BLaER1 treated with 17β-estradiol and CSF1 and Interleukin-3, amounts not matched to agents 10 nM and 100 nM (cell line): Measurements from ENCODE around the gene SERPINA9.
"Not testable (repeated sequence)": the region's sequence is repeated elsewhere in the genome, so short reads cannot be mapped to it uniquely, and the experiment has no call there.

Source experiments
- H3K27ac ChIP-seq, 11 experiments: shearing (Covaris generic); formaldehyde crosslinking; 2 replicates each; pipeline ENCODE4 v1.8.1; 2022
- H3K27me3 ChIP-seq, 11 experiments: shearing (Covaris generic); formaldehyde crosslinking; 2 replicates each; pipeline ENCODE4 v1.8.1; 2022
- H3K36me3 ChIP-seq, 11 experiments: shearing (Covaris generic); formaldehyde crosslinking; 2 replicates each; pipeline ENCODE4 v1.8.1; 2022
- H3K4me1 ChIP-seq, 10 experiments: shearing (Covaris generic); formaldehyde crosslinking; 2 replicates each; pipeline ENCODE4 v1.8.1; 2022
- H3K4me2 ChIP-seq, 11 experiments: shearing (Covaris generic); formaldehyde crosslinking; 2 replicates each; pipeline ENCODE4 v1.8.1; 2022
- H3K4me3 ChIP-seq, 10 experiments: shearing (Covaris generic); formaldehyde crosslinking; 2 replicates each; pipeline ENCODE4 v1.8.1; 2022
- H3K9ac ChIP-seq, 11 experiments: shearing (Covaris generic); formaldehyde crosslinking; 2 replicates each; pipeline ENCODE4 v1.8.1; 2022
- H3K9me3 ChIP-seq, 11 experiments: shearing (Covaris generic); formaldehyde crosslinking; replicated peaks in 1 of 11; 2 replicates each; pipeline ENCODE4 v1.8.1; 2022
- H4K20me1 ChIP-seq, 11 experiments: shearing (Covaris generic); formaldehyde crosslinking; 2 replicates each; pipeline ENCODE4 v1.8.1; 2022
- Cebpa-rat ChIP-seq, 11 experiments: shearing (Covaris generic); IDR thresholded peaks; 2 replicates each; pipeline ENCODE4 v1.8.1; 2022

SERPINA9 gene

DNA sequence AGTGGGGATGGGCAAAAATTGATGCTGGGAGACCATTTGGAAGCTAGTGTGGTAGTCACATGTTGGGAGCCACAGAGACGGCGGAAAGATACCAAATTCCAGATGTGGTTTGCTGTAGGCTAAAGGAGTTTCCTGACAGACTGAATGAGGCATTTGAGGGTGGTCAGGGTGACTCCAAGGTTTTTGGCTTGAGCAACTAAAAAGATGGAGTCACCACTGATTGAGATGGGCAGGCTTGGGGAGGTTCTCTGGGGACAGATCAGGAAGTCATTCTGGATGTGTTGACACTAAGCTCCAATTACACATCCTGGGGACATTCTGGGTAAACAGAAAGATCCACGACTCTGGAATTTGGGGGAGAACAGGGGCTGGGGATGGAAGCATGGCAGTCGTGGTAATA is 15.5 kb upstream of the SERPINA9 start:
- H4K20me1 ChIP-seq = no peaks in the 10 kb centered on the region
- peak overlapping the region in 6 of 11 experiments; percentile 2 to 42 (median 26); a peak in 10 of 22 replicates for H3K4me2 ChIP-seq
- peaks cover 0 to 6% (median 0%) of the 10 kb centered on the region in 11 experiments; a peak in 2 of 22 replicates for H3K27me3 ChIP-seq
- H3K4me3 ChIP-seq = no peak overlapping the region
- H3K36me3 ChIP-seq = no peaks in the 10 kb centered on the region
- no peak overlapping the region for H3K27ac ChIP-seq
- no peak overlapping the region; a peak in 2 of 22 replicates for H3K9ac ChIP-seq
- H3K4me1 ChIP-seq = peaks cover 10 to 30% (median 18%) of the 10 kb centered on the region in 10 experiments; a peak in 19 of 20 replicates
- no peak for TF ChIP-seq Cebpa-rat (IDR thresholded peaks at IDR 0.05)
- H3K9me3 ChIP-seq = no peaks in the 10 kb centered on the region

DNA sequence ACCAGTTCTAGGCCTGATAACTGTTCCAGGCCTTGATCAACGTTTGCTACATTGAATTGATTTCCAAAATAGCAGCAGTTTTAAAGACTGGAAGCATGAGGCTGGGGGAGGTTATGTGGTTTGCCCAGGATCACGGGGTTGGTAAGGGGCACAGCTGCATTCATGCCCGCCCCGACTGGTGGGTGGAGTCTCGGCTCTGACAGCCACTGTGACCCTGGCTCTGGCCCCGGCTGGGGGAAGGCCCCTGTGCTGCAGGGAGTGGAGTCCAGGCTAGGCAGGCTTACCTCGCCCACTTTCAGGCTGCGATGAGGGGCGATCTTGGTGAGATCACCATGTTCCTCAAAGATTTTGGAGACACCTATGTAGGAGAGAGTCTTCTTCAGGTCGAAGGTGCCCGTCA is 13.3 kb upstream of the SERPINA9 start:
- H3K27ac ChIP-seq = 0 out of 22 replicates have a peak overlapping the region, but pooled peaks of 3 of the 11 experiments have one; percentile 6 to 44 (median 34)
- H3K4me3 ChIP-seq = no peak overlapping the region
- H4K20me1 ChIP-seq = no peaks in the 10 kb centered on the region
- no peaks in the 10 kb centered on the region for H3K9me3 ChIP-seq
- H3K36me3 ChIP-seq = no peaks in the 10 kb centered on the region
- H3K4me1 ChIP-seq = peaks cover 13 to 36% (median 21%) of the 10 kb centered on the region in 10 experiments
- H3K4me2 ChIP-seq = peak overlapping the region in 10 of 11 experiments; percentile 11 to 73 (median 62); a peak in 17 of 22 replicates
- peak overlapping the region in 1 of 11 experiments; percentile 50; a peak in 1 of 22 replicates for H3K9ac ChIP-seq
- no peak for TF ChIP-seq Cebpa-rat (IDR thresholded peaks at IDR 0.05)
- peaks cover 0 to 7% (median 0%) of the 10 kb centered on the region in 11 experiments; a peak in 2 of 22 replicates for H3K27me3 ChIP-seq

DNA sequence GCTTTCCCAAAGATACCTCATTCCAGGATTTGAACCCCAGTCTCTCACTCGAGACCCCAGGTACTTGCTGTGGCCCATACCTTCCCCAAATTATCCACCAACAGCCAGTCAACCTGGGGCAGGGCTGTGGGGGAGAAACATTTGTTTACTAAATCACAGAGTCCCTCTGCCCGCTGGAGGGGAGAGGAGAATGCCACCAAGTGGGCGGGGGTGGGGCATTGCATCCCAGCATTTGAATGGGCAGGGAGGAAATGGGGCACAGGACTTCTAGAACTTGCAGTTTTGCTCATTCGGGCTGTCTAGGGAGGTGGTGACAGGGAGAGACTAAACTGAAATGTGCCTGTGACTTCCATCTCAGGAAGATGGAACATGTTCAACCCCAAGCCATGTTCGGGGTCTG is 10.9 kb upstream of the SERPINA9 start:
- H3K36me3 ChIP-seq = no peaks in the 10 kb centered on the region
- no peaks in the 10 kb centered on the region for H4K20me1 ChIP-seq
- H3K4me1 ChIP-seq = peaks cover 18 to 43% (median 30%) of the 10 kb centered on the region in 10 experiments
- H3K9ac ChIP-seq = peak overlapping the region in 2 of 11 experiments; percentile 56 to 57; a peak in 3 of 22 replicates
- H3K9me3 ChIP-seq = no peaks in the 10 kb centered on the region
- H3K4me2 ChIP-seq = peak overlapping the region in 8 of 11 experiments; percentile 17 to 80 (median 43); a peak in 11 of 22 replicates
- H3K27me3 ChIP-seq = peaks cover 0 to 7% (median 0%) of the 10 kb centered on the region in 11 experiments; a peak in 2 of 22 replicates
- peak overlapping the region in 2 of 11 experiments; percentile 25 to 43; a peak in 1 of 22 replicates for H3K27ac ChIP-seq
- H3K4me3 ChIP-seq = no peak overlapping the region
- no peak for TF ChIP-seq Cebpa-rat (IDR thresholded peaks at IDR 0.05)

DNA sequence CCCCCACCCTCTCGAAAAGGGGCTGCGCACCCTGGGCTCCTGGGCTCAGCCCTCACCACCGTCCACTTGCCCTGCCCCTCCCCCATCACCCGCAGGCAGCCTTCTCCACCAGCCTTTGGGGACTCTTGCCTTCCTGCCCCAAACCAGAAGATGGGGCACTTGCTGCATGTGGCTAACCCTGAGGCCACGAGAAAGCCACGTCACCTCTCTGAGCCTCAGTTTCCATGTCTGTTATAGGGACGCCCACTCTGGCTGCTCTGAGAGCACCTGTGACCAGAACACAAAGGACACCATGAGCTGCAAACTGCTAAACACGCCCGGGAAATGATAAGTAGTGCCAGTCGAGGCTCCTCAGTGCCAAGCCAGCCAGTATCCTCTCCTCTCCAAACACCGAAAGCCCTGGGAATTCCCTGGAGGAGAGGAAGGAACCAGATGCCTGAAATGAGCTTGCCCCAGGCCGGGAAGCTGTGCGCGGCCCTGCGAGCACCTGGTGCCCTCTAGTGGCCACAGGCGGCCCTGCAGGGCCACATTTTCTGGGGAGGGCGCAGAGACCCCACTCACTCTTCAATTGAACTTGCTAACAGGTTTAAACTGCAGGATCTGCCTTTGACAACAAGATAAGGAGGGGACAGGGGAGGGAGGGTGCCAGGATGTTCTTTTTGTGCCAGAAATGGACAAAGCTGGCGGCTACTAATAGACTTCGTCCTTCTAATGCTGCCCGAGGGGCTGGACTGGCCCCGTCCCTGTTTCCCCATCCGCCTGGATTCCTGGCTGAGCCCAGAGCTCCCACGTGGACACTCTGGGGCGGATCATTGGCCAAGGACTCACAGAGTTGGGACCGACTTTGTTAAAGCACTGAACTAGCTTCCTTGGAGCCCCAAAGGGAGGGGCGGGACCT is 10.2 kb upstream of the SERPINA9 start:
- no peaks in the 10 kb centered on the region for H3K36me3 ChIP-seq
- TF ChIP-seq Cebpa-rat (IDR thresholded peaks at IDR 0.05) = no peak
- no peaks in the 10 kb centered on the region for H4K20me1 ChIP-seq
- no peaks in the 10 kb centered on the region for H3K9me3 ChIP-seq
- H3K9ac ChIP-seq = peak overlapping the region in 3 of 11 experiments; percentile 43 to 57 (median 56); a peak in 4 of 22 replicates
- H3K4me2 ChIP-seq = peak overlapping the region in 10 of 11 experiments; percentile 17 to 80 (median 38); a peak in 16 of 22 replicates
- H3K27me3 ChIP-seq = peaks cover 0 to 7% (median 0%) of the 10 kb centered on the region in 11 experiments; a peak in 2 of 22 replicates
- peak overlapping the region in 2 of 11 experiments; percentile 25 to 43; a peak in 4 of 22 replicates for H3K27ac ChIP-seq
- H3K4me3 ChIP-seq = peak overlapping the region in 1 of 10 experiments; percentile 6; a peak in 2 of 20 replicates
- H3K4me1 ChIP-seq = peaks cover 17 to 45% (median 27%) of the 10 kb centered on the region in 10 experiments

DNA sequence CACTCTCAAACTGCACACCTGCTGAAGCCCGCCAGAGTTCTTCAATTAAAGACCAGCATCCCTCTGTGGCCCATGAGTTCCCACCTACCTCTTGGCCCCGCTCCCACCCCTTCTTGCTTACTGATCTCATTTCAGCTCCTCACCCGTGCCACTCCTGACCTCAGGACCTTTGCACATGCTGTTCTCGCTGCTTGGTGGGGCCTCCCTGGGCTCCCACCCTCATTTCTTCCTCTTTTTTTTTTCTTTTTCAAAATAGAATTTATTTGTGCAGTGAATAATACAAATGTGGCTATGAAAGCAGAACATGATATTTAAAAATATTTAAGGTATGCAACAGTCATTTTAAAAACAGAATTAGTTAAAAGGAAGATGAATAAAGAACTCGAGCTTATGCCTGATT is 8.5 kb upstream of the SERPINA9 start:
- H3K27me3 ChIP-seq = peaks cover 0 to 7% (median 0%) of the 10 kb centered on the region in 11 experiments; a peak in 2 of 22 replicates
- TF ChIP-seq Cebpa-rat (IDR thresholded peaks at IDR 0.05) = no peak
- peaks cover 0 to 8% (median 3%) of the 10 kb centered on the region in 11 experiments; a peak in 14 of 22 replicates for H3K9me3 ChIP-seq
- no peaks in the 10 kb centered on the region for H4K20me1 ChIP-seq
- H3K9ac ChIP-seq = no peak overlapping the region
- H3K4me3 ChIP-seq = no peak overlapping the region
- H3K36me3 ChIP-seq = no peaks in the 10 kb centered on the region
- peaks cover 9 to 50% (median 19%) of the 10 kb centered on the region in 10 experiments for H3K4me1 ChIP-seq
- peak overlapping the region in 1 of 11 experiments; percentile 19; a peak in 1 of 22 replicates for H3K4me2 ChIP-seq
- no peak overlapping the region for H3K27ac ChIP-seq

DNA sequence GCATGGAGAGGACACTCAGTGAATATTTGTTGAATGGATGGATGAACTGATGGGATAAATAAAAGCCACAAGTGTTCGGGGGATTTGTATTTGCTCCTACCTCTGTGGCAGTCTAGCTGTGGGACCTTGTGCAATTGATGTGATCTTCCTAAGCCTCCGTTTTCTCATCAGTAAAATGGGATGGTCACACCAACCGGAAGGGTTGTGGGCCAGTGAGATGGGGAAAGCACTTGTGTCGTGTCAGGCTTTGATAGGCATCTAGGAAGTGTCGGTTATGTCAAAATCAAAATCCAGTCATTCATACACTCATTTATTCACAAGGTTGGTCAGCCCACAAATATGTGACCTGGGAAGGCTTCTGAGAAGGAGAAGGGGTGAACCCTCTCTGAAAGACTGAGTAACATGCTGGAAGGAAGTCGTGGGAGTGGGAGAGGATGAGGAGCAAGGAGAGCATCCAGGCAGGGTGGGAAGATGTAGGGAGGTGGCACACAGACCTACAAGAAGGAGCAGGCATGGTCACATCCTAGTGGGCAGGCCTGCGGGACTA is 7.8 kb upstream of the SERPINA9 start:
- Histone ChIP-seq H4K20me1 (no peaks in the 10 kb centered on the region), H3K4me2 (peak overlapping the region in 5 of 11 experiments; percentile 19 to 53 (median 37); a peak in 7 of 22 replicates), H3K27ac (no peak overlapping the region), H3K4me1 (peaks cover 5 to 46% (median 14%) of the 10 kb centered on the region in 10 experiments; a peak in 15 of 20 replicates), H3K9ac (no peak overlapping the region), H3K9me3 (peaks cover 6 to 15% (median 10%) of the 10 kb centered on the region in 11 experiments), H3K4me3 (no peak overlapping the region), H3K27me3 (peaks cover 0 to 7% (median 0%) of the 10 kb centered on the region in 11 experiments; a peak in 2 of 22 replicates), H3K36me3 (0 out of 22 replicates have a peak, but pooled peaks cover 0 to 4% (median 0%) of the 10 kb centered on the region in 11 experiments)
- no peak for TF ChIP-seq Cebpa-rat (IDR thresholded peaks at IDR 0.05)

DNA sequence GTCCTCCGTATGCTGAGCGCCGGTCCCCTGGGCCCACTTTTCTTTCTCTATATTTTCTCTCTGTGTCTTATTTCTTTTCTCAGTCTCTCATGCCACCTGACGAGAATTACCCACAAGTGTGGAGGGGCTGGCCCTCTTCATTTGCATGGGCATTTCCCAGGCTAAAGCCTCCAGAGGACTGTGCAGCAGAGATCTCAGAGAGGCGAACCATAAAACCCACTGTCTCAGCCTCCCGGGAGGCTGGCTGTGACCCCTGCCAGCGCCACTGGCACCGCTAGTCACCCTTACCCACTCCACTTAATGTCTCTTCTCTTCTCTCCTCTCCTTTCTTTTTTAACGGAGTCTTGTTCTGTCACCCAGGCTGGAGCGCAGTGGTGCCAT is 7.1 kb upstream of the SERPINA9 start:
- TF ChIP-seq Cebpa-rat (IDR thresholded peaks at IDR 0.05) = no peak

DNA sequence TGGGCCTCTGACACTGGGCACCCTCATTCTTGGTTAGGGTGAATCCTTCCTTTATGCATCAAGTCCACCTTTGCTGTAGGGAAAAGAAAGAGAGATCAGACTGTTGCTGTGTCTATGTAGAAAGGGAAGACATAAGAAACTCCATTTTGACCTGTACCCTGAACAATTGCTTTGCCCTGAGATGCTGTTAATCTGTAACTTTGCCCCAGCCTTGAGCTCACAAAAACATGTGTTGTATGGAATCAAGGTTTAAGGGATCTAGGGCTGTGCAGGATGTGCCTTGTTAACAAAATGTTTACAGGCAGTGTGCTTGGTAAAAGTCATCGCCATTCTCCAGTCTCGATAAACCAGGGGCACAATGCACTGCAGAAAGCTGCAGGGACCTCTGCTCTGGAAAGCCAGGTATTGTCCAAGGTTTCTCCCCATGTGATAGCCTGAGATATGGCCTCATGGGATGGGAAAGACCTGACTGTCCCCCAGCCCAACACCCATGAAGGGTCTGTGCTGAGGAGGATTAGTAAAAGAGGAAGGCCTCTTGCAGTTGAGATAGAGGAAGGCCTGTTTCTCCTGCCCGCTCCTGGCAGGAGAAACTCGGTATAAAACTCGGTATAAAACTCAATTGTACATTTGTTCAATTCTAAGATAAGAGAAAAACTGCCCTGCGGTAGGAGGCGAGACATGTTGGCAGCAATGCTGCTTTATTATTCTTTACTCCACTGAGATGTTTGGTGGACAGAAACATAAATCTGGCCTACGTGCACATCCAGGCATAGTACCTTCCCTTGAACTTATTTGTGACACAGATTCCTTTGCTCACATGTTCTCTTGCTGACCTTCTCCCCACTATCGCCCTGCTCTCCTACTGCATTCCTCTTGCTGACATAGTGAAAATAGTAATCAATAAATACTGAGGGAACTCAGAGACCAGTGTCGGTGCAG is 6.4 kb upstream of the SERPINA9 start:
- H3K27ac ChIP-seq, H3K27me3 ChIP-seq, H3K9ac ChIP-seq, H4K20me1 ChIP-seq, H3K4me3 ChIP-seq, H3K36me3 ChIP-seq: not testable (repeated sequence)
- Histone ChIP-seq H3K9me3 (peaks cover 20 to 29% (median 24%) of the 10 kb centered on the region in 11 experiments), H3K4me2 (peak overlapping the region in 6 of 11 experiments; percentile 29 to 59 (median 44); a peak in 7 of 22 replicates), H3K4me1 (peaks cover 5 to 46% (median 12%) of the 10 kb centered on the region in 10 experiments; a peak in 15 of 20 replicates)

More for the DNA sequence above, 7.1 kb upstream of the SERPINA9 start:
- H3K36me3 ChIP-seq = 0 out of 22 replicates have a peak, but pooled peaks cover 0 to 4% (median 0%) of the 10 kb centered on the region in 11 experiments
- H3K4me2 ChIP-seq = peak overlapping the region in 8 of 11 experiments; percentile 3 to 53 (median 40); a peak in 12 of 22 replicates
- no peaks in the 10 kb centered on the region for H4K20me1 ChIP-seq
- H3K27ac ChIP-seq = no peak overlapping the region
- H3K9ac ChIP-seq = no peak overlapping the region
- H3K27me3 ChIP-seq = peaks cover 0 to 7% (median 0%) of the 10 kb centered on the region in 11 experiments; a peak in 2 of 22 replicates
- H3K9me3 ChIP-seq = peaks cover 14 to 22% (median 18%) of the 10 kb centered on the region in 11 experiments
- H3K4me1 ChIP-seq = peaks cover 5 to 46% (median 12%) of the 10 kb centered on the region in 10 experiments; a peak in 15 of 20 replicates
- H3K4me3 ChIP-seq = no peak overlapping the region
